SK-N-SH (cell line): ENCODE results near the gene DIS3L2. TPM values are rescaled to one million over a fixed set of nuclear protein-coding genes. Genes with fewer than 3 reads are reported as not detected.

Experiments used
- CTCF ChIA-PET: fragments of 300-600, 350-600 bp; formaldehyde crosslinking; extraction: SDS; loops from one replicate; lab custom pipeline; 2021; lab: Yijun Ruan, JAX
- POLR2A ChIA-PET: fragments of 350-600 bp; sonication (Branson Sonifier 250); formaldehyde crosslinking; extraction: SDS; loops from one replicate; lab custom pipeline; 2020; ENCODE audit warnings: antibody characterized with exemption, inconsistent platforms; lab: Yijun Ruan, JAX
- DNase-seq: peaks from one replicate; pipeline ENCODE4 v3.0.0; 2012
- H2AFZ ChIP-seq: fragments of 200-600 bp; sonication (generic); 2 replicates; pipeline ENCODE4 v1.8.1; 2016; ENCODE audit warnings: antibody characterized with exemption, mild to moderate bottlenecking, low read depth
- H3F3A ChIP-seq: fragments of 200-600 bp; sonication (generic); replicated peaks from 2 replicates; pipeline ENCODE3; 2016; ENCODE audit warnings: antibody characterized with exemption, mild to moderate bottlenecking; ENCODE audit not compliant: insufficient read depth
- H3K27ac ChIP-seq, 2 experiments: fragments of 200-500 bp in 1 of 2; fragments of 200-600 bp in 1 of 2; sonication (Bioruptor generic) in 1 of 2; sonication (generic), shearing (Covaris generic) in 1 of 2; 2 replicates each; pipeline versions ENCODE4 v1.5.1 to v1.6.1; 2014 to 2016; ENCODE audit warnings: low read depth in 2 of 2, inconsistent platforms in 1 of 2, low read length in 1 of 2, mild to moderate bottlenecking in 1 of 2, mixed read lengths in 1 of 2
- H3K27me3 ChIP-seq: fragments of 200-600 bp; sonication (generic), shearing (Covaris generic); 2 replicates; pipeline ENCODE4 v1.6.1; 2016; ENCODE audit warnings: mixed run types; ENCODE audit not compliant: insufficient read depth
- H3K36me3 ChIP-seq, 2 experiments: fragments of 200-500 bp in 1 of 2; fragments of 200-600 bp in 1 of 2; sonication (Bioruptor generic) in 1 of 2; sonication (generic) in 1 of 2; replicated peaks in 1 of 2; 2 replicates each; pipeline versions ENCODE3 to v1.5.1; 2014 to 2016; ENCODE audit warnings: low read length in 1 of 2, mild to moderate bottlenecking in 1 of 2; ENCODE audit not compliant: insufficient read depth in 2 of 2, control insufficient read depth in 1 of 2
- H3K4me1 ChIP-seq, 2 experiments: fragments of 200-500 bp in 1 of 2; fragments of 200-600 bp in 1 of 2; sonication (Bioruptor generic) in 1 of 2; sonication (generic), shearing (Covaris generic) in 1 of 2; 2 replicates each; pipeline versions ENCODE4 v1.5.1 to v1.6.1; 2014 to 2016; ENCODE audit warnings: low read depth in 1 of 2, low read length in 1 of 2, mixed run types in 1 of 2; ENCODE audit not compliant: insufficient read depth in 2 of 2, control insufficient read depth in 1 of 2
- H3K4me2 ChIP-seq: fragments of 200-600 bp; sonication (generic), shearing (Covaris generic); 2 replicates; pipeline ENCODE4 v1.6.1; 2017; ENCODE audit warnings: mixed run types
- H3K4me3 ChIP-seq, 2 experiments: fragments of 200-500 bp in 1 of 2; fragments of 200-600 bp in 1 of 2; sonication (Bioruptor generic) in 1 of 2; sonication (generic), shearing (Covaris generic) in 1 of 2; 2 replicates each; pipeline versions ENCODE4 v1.5.1 to v1.8.1; 2014 to 2016; ENCODE audit warnings: low read depth in 2 of 2, inconsistent platforms in 1 of 2, low read length in 1 of 2, mild to moderate bottlenecking in 1 of 2, mixed read lengths in 1 of 2, moderate library complexity in 1 of 2
- H3K79me2 ChIP-seq: fragments of 200-600 bp; sonication (generic); 2 replicates; pipeline ENCODE4 v1.8.1; 2017; ENCODE audit warnings: mild to moderate bottlenecking; ENCODE audit not compliant: insufficient read depth
- H3K9ac ChIP-seq: fragments of 200-600 bp; sonication (generic); 2 replicates; pipeline ENCODE4 v1.6.1; 2017; ENCODE audit warnings: mixed run types
- H3K9me2 ChIP-seq: fragments of 200-600 bp; sonication (generic); 2 replicates; pipeline ENCODE4 v1.6.1; 2017; ENCODE audit warnings: mixed run types
- H3K9me3 ChIP-seq: fragments of 200-600 bp; sonication (generic); 2 replicates; pipeline ENCODE4 v1.6.1; 2017; ENCODE audit warnings: mixed run types, mild to moderate bottlenecking, moderate library complexity
- H4K20me1 ChIP-seq: fragments of 200-600 bp; sonication (generic); 2 replicates; pipeline ENCODE4 v1.6.1; 2017; ENCODE audit warnings: mild to moderate bottlenecking, mixed run types; ENCODE audit not compliant: insufficient read depth
- FOSL2 ChIP-seq: IDR thresholded peaks from 2 replicates; pipeline ENCODE4 v1.4.0; 2012; ENCODE audit warnings: low read depth, mild to moderate bottlenecking, moderate library complexity, borderline replicate concordance
- FOXM1 ChIP-seq: IDR thresholded peaks from 2 replicates; pipeline ENCODE4 v1.4.0; 2012; ENCODE audit warnings: low read depth, mild to moderate bottlenecking
- GABPA ChIP-seq: IDR thresholded peaks from 2 replicates; pipeline ENCODE4 v1.4.0; 2012; ENCODE audit warnings: low read depth, mild to moderate bottlenecking
- GATA2 ChIP-seq: sonication (generic); formaldehyde crosslinking; IDR thresholded peaks from 2 replicates; pipeline ENCODE4 v1.5.0; 2020; ENCODE audit warnings: mild to moderate bottlenecking, missing genetic modification reagents
- JUND ChIP-seq: IDR thresholded peaks from 2 replicates; pipeline ENCODE4 v1.4.0; 2012
- USF2 ChIP-seq: fragments of 150-350 bp; IDR thresholded peaks from 2 replicates; pipeline ENCODE4 v1.6.1; 2017; ENCODE audit warnings: antibody characterized with exemption, low read length, low read depth, borderline replicate concordance
- WGBS: methylation state at CpG from one replicate; pipeline ENCODE4 v1.1.6; 2017; ENCODE audit warnings: low lambda C conversion rate; 5-methylcytosine and 5-hydroxymethylcytosine counted together
- polyA plus RNA-seq, 3 experiments: library from polyadenylated mRNA; depleted of rRNA; stranded (reverse); fragments of >200 nt; gene quantifications; 2 replicates each; pipeline ENCODE4 v1.2.3, GENCODE V29; 2012
- TF ChIP-seq, protein P1 (sequence below): IDR thresholded peaks from 2 replicates; pipeline ENCODE4; 2012
- TF ChIP-seq, protein P2 (sequence below): fragments of 200-600 bp; sonication (generic); IDR thresholded peaks from 2 replicates; pipeline ENCODE4 v1.6.1; 2017; ENCODE audit warnings: antibody characterized with exemption, mild to moderate bottlenecking, moderate library complexity

Gene DIS3L2
- polyA plus RNA-seq, 1 of the 3 experiments (the other 2 are of a cell fraction) = 17.9 TPM

DNA sequence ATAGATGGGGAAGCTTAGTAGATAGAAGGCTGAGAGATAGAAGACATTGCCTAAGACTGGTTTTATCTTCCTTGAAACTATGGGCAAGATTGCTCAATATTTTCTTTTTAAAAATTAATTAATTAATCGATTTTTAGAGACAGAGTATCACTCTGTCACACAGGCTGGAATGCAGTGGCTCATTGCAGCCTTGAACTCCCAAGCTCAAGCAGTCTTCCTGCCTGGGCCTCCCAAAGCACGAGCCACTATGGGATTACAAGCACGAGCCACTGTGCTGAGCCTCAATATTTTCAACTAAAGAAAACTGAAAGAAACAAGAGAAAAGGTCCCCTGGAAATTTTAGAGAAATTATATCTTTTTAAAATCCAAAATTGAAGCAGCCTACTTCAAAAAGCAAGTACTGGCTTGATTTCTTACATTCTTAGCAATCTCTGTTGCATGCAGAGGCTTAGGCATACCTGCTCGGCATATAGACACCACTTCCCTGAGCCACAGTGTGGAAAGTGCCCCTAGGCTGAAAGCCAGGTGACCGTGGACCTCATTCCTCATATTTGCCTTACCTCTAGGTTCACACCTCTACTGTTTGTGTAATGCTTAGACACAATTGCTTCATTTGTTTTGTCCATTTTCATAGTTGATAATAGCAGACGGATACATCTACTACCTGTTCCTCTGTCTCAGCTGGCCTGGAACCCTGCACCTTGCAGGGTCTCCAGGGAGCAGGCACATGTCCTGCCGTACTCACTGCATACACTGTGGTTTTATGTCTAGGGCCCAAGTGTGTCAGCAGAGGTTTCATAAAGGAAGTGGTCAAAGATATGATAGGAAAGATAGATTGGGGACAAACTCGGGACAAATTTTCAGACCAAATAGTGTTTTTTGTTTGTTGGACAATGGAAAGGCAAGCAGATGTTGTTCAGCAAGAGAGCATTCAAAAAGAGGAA, 250.5 kb downstream of the DIS3L2 start:
- Histone ChIP-seq H3K27me3 (no peaks in the 10 kb centered on the region), H2AFZ (no peak overlapping the region), H3K79me2 (no peaks in the 10 kb centered on the region), H3K4me2 (no peak overlapping the region), H3K9ac (no peak overlapping the region), H3K9me3 (no peaks in the 10 kb centered on the region), H3K4me1 (no peaks in the 10 kb centered on the region), H3K4me3 (no peak overlapping the region), H3K27ac (no peak overlapping the region), H3K9me2 (no peaks in the 10 kb centered on the region)
- TF ChIP-seq, protein P1, sequence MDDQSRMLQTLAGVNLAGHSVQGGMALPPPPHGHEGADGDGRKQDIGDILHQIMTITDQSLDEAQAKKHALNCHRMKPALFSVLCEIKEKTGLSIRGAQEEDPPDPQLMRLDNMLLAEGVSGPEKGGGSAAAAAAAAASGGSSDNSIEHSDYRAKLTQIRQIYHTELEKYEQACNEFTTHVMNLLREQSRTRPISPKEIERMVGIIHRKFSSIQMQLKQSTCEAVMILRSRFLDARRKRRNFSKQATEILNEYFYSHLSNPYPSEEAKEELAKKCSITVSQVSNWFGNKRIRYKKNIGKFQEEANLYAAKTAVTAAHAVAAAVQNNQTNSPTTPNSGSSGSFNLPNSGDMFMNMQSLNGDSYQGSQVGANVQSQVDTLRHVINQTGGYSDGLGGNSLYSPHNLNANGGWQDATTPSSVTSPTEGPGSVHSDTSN = no peak
- TF ChIP-seq GATA2 (CRISPR knock-in tag) = no peak
- TF ChIP-seq FOXM1 = no peak
- TF ChIP-seq, protein P2, sequence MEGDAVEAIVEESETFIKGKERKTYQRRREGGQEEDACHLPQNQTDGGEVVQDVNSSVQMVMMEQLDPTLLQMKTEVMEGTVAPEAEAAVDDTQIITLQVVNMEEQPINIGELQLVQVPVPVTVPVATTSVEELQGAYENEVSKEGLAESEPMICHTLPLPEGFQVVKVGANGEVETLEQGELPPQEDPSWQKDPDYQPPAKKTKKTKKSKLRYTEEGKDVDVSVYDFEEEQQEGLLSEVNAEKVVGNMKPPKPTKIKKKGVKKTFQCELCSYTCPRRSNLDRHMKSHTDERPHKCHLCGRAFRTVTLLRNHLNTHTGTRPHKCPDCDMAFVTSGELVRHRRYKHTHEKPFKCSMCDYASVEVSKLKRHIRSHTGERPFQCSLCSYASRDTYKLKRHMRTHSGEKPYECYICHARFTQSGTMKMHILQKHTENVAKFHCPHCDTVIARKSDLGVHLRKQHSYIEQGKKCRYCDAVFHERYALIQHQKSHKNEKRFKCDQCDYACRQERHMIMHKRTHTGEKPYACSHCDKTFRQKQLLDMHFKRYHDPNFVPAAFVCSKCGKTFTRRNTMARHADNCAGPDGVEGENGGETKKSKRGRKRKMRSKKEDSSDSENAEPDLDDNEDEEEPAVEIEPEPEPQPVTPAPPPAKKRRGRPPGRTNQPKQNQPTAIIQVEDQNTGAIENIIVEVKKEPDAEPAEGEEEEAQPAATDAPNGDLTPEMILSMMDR = no peak
- TF ChIP-seq, all 33 proteins: peak for 0
- WGBS = 87% methylated on average over 8 of the region's 8 CpGs
- no peaks in the 10 kb centered on the region for H3F3A ChIP-seq
- DNase-seq = no peak
- H3K36me3 ChIP-seq = peaks cover 4 to 20% of the 10 kb centered on the region in 2 experiments
- POLR2A ChIA-PET = no interaction called here
- CTCF ChIA-PET = no interaction called here
- no peaks in the 10 kb centered on the region for H4K20me1 ChIP-seq

DNA sequence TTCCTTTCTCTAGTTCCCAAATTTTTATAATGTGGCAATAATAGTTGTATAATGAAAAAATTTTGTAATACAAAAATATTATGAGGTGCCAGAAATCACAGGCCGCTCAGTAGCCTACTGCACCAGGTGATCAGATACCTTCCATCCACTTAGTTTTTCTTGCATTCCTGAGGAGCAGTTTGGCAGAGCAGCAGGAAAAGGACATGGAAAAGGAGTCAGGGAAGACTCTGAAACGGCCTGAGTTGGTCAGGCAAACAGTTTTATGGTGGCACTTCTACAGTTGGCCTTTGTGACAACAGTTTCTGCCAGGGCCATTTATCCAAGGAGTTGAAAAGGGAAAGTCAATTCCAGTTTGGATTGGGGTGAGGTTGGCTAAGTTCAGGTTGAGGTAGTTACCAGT, 251.7 kb downstream of the DIS3L2 start:
- 82% methylated on average over 2 of the region's 2 CpGs for WGBS
- Histone ChIP-seq H3K27ac (no peak overlapping the region), H3K4me2 (no peak overlapping the region), H4K20me1 (no peaks in the 10 kb centered on the region), H3K9me2 (no peaks in the 10 kb centered on the region), H3K79me2 (no peaks in the 10 kb centered on the region), H3K9me3 (no peaks in the 10 kb centered on the region), H2AFZ (no peak overlapping the region), H3F3A (no peaks in the 10 kb centered on the region), H3K36me3 (peaks cover 4 to 20% of the 10 kb centered on the region in 2 experiments), H3K4me3 (no peak overlapping the region), H3K4me1 (no peaks in the 10 kb centered on the region), H3K27me3 (no peaks in the 10 kb centered on the region), H3K9ac (no peak overlapping the region)
- ChIA-PET CTCF (no interaction called here), POLR2A (no interaction called here)
- no peak for DNase-seq
- TF ChIP-seq JUND = no peak

- no peaks in the 10 kb centered on the region for H3K79me2 ChIP-seq
- peaks cover 4 to 20% of the 10 kb centered on the region in 2 experiments for H3K36me3 ChIP-seq
- no peaks in the 10 kb centered on the region for H3K9me3 ChIP-seq
- H3K9ac ChIP-seq = no peak overlapping the region
- H3K4me1 ChIP-seq = no peaks in the 10 kb centered on the region
- H3F3A ChIP-seq = no peaks in the 10 kb centered on the region
- no peaks in the 10 kb centered on the region for H3K27me3 ChIP-seq
- no peak for DNase-seq
- TF ChIP-seq FOSL2 = no peak
- no peak for TF ChIP-seq USF2
- TF ChIP-seq FOXM1 = no peak
- TF ChIP-seq GABPA = no peak
- H3K27ac ChIP-seq = no peak overlapping the region
- ChIA-PET POLR2A (no interaction called here), CTCF (no interaction called here)
- H4K20me1 ChIP-seq = no peaks in the 10 kb centered on the region
- H2AFZ ChIP-seq = no peak overlapping the region
- H3K4me2 ChIP-seq = no peak overlapping the region
- no peaks in the 10 kb centered on the region for H3K9me2 ChIP-seq
- H3K4me3 ChIP-seq = no peak overlapping the region
- 92% methylated on average over 5 of the region's 5 CpGs for WGBS
These were observed 252.5 kb downstream of the DIS3L2 start for GRCh38 chr2:232214053-232214452.
